Gastroesophageal sphincter (tissue), 3 donors: ENCODE data around the gene PKNOX1.

ENCODE experiments used
- CTCF ChIP-seq, 4 experiments: fragments of 200-600 bp in 2 of 4; fragments of 450-650 bp in 2 of 4; sonication (generic) in 1 of 4; IDR thresholded peaks; one replicate each; pipeline ENCODE4 v1.5.1; 2017 to 2019; ENCODE audit warnings: antibody characterized with exemption in 4 of 4, mild to moderate bottlenecking in 2 of 4, moderate library complexity in 2 of 4
- EP300 ChIP-seq: sonication (generic); formaldehyde crosslinking; IDR thresholded peaks from one replicate; pipeline ENCODE4 v1.6.1; 2017; ENCODE audit warnings: antibody characterized with exemption, mild to moderate bottlenecking
- POLR2A ChIP-seq, 2 donors: fragments of 450-650 bp; IDR thresholded peaks; one replicate each; pipeline ENCODE4 v1.6.1; 2017; ENCODE audit warnings: antibody characterized with exemption in 2 of 2, mild to moderate bottlenecking in 2 of 2, moderate library complexity in 1 of 2

- TF ChIP-seq CTCF (IDR thresholded peaks at IDR 0.05) (no peak), EP300 (no peak), POLR2A (IDR thresholded peaks at IDR 0.05) (no peak)
These were observed 50.2 kb downstream of the PKNOX1 start for GRCh38 chr21:43024439-43025136.
